GM23248 (cell line): ENCODE data around the gene FABP1. TPM values are rescaled to one million over a fixed set of nuclear protein-coding genes. Genes with fewer than 3 reads are reported as not detected.
A peak's percentile ranks its signal among the peaks of the same experiment; 100 is the strongest.

Experiments
- DNase-seq: peaks from one replicate; pipeline ENCODE4 v3.0.0-alpha.2; 2015
- H2AFZ ChIP-seq: fragments of 200-600 bp; sonication (generic); 2 replicates; pipeline ENCODE4 v1.6.1; 2016; ENCODE audit warnings: antibody characterized with exemption
- H3F3A ChIP-seq: fragments of 200-600 bp; sonication (generic); 2 replicates; pipeline ENCODE4 v1.6.1; 2016; ENCODE audit warnings: mild to moderate bottlenecking, antibody characterized with exemption, mixed run types; ENCODE audit not compliant: insufficient read depth
- H3K27ac ChIP-seq: fragments of 200-600 bp; sonication (generic); 2 replicates; pipeline ENCODE4 v1.5.1; 2016; ENCODE audit warnings: mild to moderate bottlenecking
- H3K27me3 ChIP-seq: fragments of 200-600 bp; sonication (generic); replicated peaks from 2 replicates; pipeline ENCODE4 v1.6.1; 2016; ENCODE audit warnings: mild to moderate bottlenecking; ENCODE audit not compliant: insufficient read depth
- H3K36me3 ChIP-seq: fragments of 200-600 bp; sonication (generic); 2 replicates; pipeline ENCODE4 v1.6.1; 2016; ENCODE audit warnings: low read depth, mild to moderate bottlenecking
- H3K4me1 ChIP-seq: fragments of 200-600 bp; sonication (generic); 2 replicates; pipeline ENCODE4 v1.6.1; 2016; ENCODE audit warnings: mild to moderate bottlenecking; ENCODE audit not compliant: insufficient read depth
- H3K4me2 ChIP-seq: fragments of 200-600 bp; sonication (generic); one replicate; pipeline ENCODE4 v1.6.1; 2016; ENCODE audit warnings: mild to moderate bottlenecking; ENCODE audit not compliant: unreplicated experiment
- H3K4me3 ChIP-seq: fragments of 200-600 bp; sonication (generic); 2 replicates; pipeline ENCODE4 v1.5.1; 2016; ENCODE audit warnings: mild to moderate bottlenecking
- H3K79me2 ChIP-seq: fragments of 200-600 bp; sonication (generic); 2 replicates; pipeline ENCODE4 v1.6.1; 2016; ENCODE audit warnings: mild to moderate bottlenecking; ENCODE audit not compliant: insufficient read depth
- H3K9ac ChIP-seq: fragments of 200-600 bp; sonication (generic); 2 replicates; pipeline ENCODE4 v1.6.1; 2016; ENCODE audit warnings: mild to moderate bottlenecking
- H3K9me2 ChIP-seq: fragments of 200-600 bp; sonication (generic); 2 replicates; pipeline ENCODE4 v1.6.1; 2016; ENCODE audit warnings: mixed run types, mild to moderate bottlenecking, moderate library complexity; ENCODE audit not compliant: insufficient read depth
- H3K9me3 ChIP-seq: fragments of 200-600 bp; sonication (generic); one replicate; pipeline ENCODE4 v1.6.1; 2017; ENCODE audit warnings: low read depth
- H4K20me1 ChIP-seq: fragments of 200-600 bp; sonication (generic); 2 replicates; pipeline ENCODE4 v1.6.0; 2016; ENCODE audit not compliant: insufficient read depth
- EZH2 ChIP-seq: fragments of 200-600 bp; sonication (generic); IDR thresholded peaks from 2 replicates; pipeline ENCODE4 v1.6.1; 2018; ENCODE audit warnings: antibody characterized with exemption, mild to moderate bottlenecking; ENCODE audit not compliant: insufficient read depth, poor library complexity, severe bottlenecking
- EZH2phosphoT487 ChIP-seq: fragments of 200-600 bp; sonication (generic); IDR thresholded peaks from 2 replicates; pipeline ENCODE4 v1.6.1; 2018; ENCODE audit warnings: antibody characterized with exemption, moderate library complexity, mild to moderate bottlenecking, low read depth; ENCODE audit not compliant: insufficient read depth
- WGBS, 2 experiments: methylation state at CpG; one replicate each; pipeline ENCODE4 v1.1.6; 2015 to 2017; ENCODE audit warnings: low lambda C conversion rate in 2 of 2, low coverage in 1 of 2; ENCODE audit errors: missing lambda C conversion rate in 2 of 2; 5-methylcytosine and 5-hydroxymethylcytosine counted together
- in situ Hi-C: fragments of 300-500 bp; cut with MboI; formaldehyde crosslinking; loops from 2 replicates; pipeline ENCODE4 v1.15.0; 2020
- polyA plus RNA-seq: library from polyadenylated mRNA; unstranded; fragments of >200 nt; fragmentation: Nextera tagmentation; extraction: Ambion mirVana; gene quantifications from 2 replicates; pipeline ENCODE4 v1.2.1, GENCODE V29; 2016
- total RNA-seq: library from RNA; depleted of rRNA; stranded (reverse); fragments of >200 nt; shearing (Covaris generic); gene quantifications from 2 replicates; pipeline ENCODE4 v1.2.3, GENCODE V29; 2014

Gene FABP1
- total and polyA plus RNA-seq, 2 experiments from 2014 or later, result not detected

GRCh38 chr2:88159481-88159880, 31.6 kb upstream of the FABP1 start:
- Histone ChIP-seq H4K20me1 (no peaks in the 10 kb centered on the region), H3K27ac (no peak overlapping the region), H3K79me2 (no peaks in the 10 kb centered on the region), H3K36me3 (no peaks in the 10 kb centered on the region), H3K4me3 (peak overlapping the region; percentile 13; the same call in 1 of the 2 replicates), H3K4me2 (no peak overlapping the region), H2AFZ (peak overlapping the region; percentile 46; the same call in 1 of the 2 replicates), H3K27me3 (no peaks in the 10 kb centered on the region; the same call in 1 of the 2 replicates), H3K9ac (no peak overlapping the region), H3K9me3 (no peaks in the 10 kb centered on the region), H3K9me2 (no peaks in the 10 kb centered on the region), H3K4me1 (no peaks in the 10 kb centered on the region), H3F3A (no peaks in the 10 kb centered on the region)
- DNase-seq, result no peak
- TF ChIP-seq EZH2, result no peak
- no peak for TF ChIP-seq EZH2phosphoT487
- WGBS, 2 experiments, result 2 to 11% methylated on average over 3 of the region's 3 CpGs
- in situ Hi-C loops, result loop anchor here (5.0 kb wide), 1 partner anchor 97 kb away; no protein-coding TSS in a partner anchor

GRCh38 chr2:88148929-88149438, 21.1 kb upstream of the FABP1 start:
- H3K4me3 ChIP-seq, result no peak overlapping the region
- H3K79me2 ChIP-seq, result no peaks in the 10 kb centered on the region
- no peaks in the 10 kb centered on the region for H3F3A ChIP-seq
- H3K4me2 ChIP-seq, result no peak overlapping the region
- no peaks in the 10 kb centered on the region for H3K4me1 ChIP-seq
- H3K9me2 ChIP-seq, result no peaks in the 10 kb centered on the region
- in situ Hi-C loops, result no loop called here
- TF ChIP-seq EZH2 (no peak), EZH2phosphoT487 (no peak)
- no peaks in the 10 kb centered on the region for H3K9me3 ChIP-seq
- no peak for DNase-seq
- no peaks in the 10 kb centered on the region for H3K27me3 ChIP-seq
- no peaks in the 10 kb centered on the region for H4K20me1 ChIP-seq
- H2AFZ ChIP-seq, result no peak overlapping the region
- H3K27ac ChIP-seq, result no peak overlapping the region
- H3K36me3 ChIP-seq, result no peaks in the 10 kb centered on the region
- no peak overlapping the region for H3K9ac ChIP-seq

- WGBS, 2 experiments, result 48 to 53% methylated on average over 2 of the region's 2 CpGs
- H3F3A ChIP-seq, result no peaks in the 10 kb centered on the region
- H3K9ac ChIP-seq, result no peak overlapping the region
- no peak overlapping the region for H2AFZ ChIP-seq
- no peak overlapping the region for H3K4me2 ChIP-seq
- in situ Hi-C loops, result no loop called here
- H4K20me1 ChIP-seq, result no peaks in the 10 kb centered on the region
- DNase-seq, result no peak
- no peaks in the 10 kb centered on the region for H3K79me2 ChIP-seq
- no peaks in the 10 kb centered on the region for H3K9me2 ChIP-seq
- no peaks in the 10 kb centered on the region for H3K4me1 ChIP-seq
- H3K27me3 ChIP-seq, result no peaks in the 10 kb centered on the region
- TF ChIP-seq EZH2 (no peak), EZH2phosphoT487 (no peak)
- H3K36me3 ChIP-seq, result no peaks in the 10 kb centered on the region
- H3K27ac ChIP-seq, result no peak overlapping the region
- no peaks in the 10 kb centered on the region for H3K9me3 ChIP-seq
- no peak overlapping the region for H3K4me3 ChIP-seq
Measured at GRCh38 chr2:88147145-88147544, 19.3 kb upstream of the FABP1 start.

DNA sequence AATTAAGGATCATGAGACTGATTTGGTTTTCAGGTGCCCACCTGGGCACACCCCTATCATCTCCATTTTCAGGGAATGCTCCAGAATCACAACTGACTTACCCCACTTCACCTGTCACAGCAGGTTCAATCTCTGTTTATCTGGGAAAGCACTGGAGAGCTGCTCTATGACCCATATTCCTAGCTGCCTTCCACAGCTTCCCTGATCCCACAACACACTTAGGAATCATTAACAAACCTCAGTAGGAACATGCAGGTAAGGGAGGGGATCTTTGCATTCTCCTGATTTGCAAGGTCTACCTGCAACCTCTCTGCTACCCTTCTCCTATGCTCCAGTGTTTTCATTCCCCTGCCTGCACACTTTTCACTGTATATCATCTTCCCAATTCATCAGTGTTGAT, 18.7 kb upstream of the FABP1 start:
- Histone ChIP-seq H3K9ac (no peak overlapping the region), H4K20me1 (no peaks in the 10 kb centered on the region), H2AFZ (no peak overlapping the region), H3K27ac (no peak overlapping the region), H3K4me1 (no peaks in the 10 kb centered on the region), H3K4me3 (no peak overlapping the region), H3K79me2 (no peaks in the 10 kb centered on the region), H3K27me3 (no peaks in the 10 kb centered on the region), H3F3A (no peaks in the 10 kb centered on the region), H3K9me3 (no peaks in the 10 kb centered on the region), H3K36me3 (no peaks in the 10 kb centered on the region), H3K9me2 (no peaks in the 10 kb centered on the region), H3K4me2 (no peak overlapping the region)
- in situ Hi-C loops, result no loop called here
- DNase-seq, result no peak
- TF ChIP-seq EZH2phosphoT487, result no peak
- TF ChIP-seq EZH2, result no peak

DNA sequence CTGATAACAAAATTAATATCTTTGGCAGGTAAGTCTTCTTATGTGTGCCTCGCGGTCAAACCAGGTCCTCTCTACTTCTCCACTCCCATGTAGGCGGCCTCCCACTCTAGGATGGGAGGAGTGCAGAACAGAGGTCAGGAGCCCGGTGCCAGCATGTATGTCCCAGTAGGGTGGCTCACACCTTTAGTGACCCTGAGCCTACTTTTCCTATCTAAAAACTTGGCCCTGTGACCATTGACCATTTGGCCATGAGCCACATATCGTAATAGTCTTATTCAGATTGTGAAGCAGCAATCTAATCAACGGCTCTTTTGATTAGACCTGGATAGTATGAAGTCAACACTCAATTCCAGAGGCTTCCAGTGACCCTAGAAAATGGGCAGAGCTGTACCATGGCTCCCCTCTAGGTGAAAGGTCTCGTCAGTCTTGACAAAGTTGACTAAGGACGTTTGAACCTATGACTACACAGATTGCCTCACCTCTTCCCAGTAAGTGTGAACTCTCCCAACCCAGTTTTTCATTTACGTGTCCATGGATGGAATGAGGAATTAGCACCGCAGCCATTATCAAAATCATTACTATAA, 17.1 kb upstream of the FABP1 start:
- Histone ChIP-seq H3K27me3 (no peaks in the 10 kb centered on the region; the same call in 1 of the 2 replicates), H3K9me2 (no peaks in the 10 kb centered on the region), H3K9ac (no peak overlapping the region), H2AFZ (no peak overlapping the region), H3K36me3 (no peaks in the 10 kb centered on the region), H3K9me3 (no peaks in the 10 kb centered on the region), H3K4me1 (no peaks in the 10 kb centered on the region), H3K4me2 (no peak overlapping the region), H3F3A (no peaks in the 10 kb centered on the region), H3K27ac (no peak overlapping the region), H3K4me3 (no peak overlapping the region), H4K20me1 (no peaks in the 10 kb centered on the region), H3K79me2 (no peaks in the 10 kb centered on the region)
- 56 to 59% methylated on average over 10 of the region's 10 CpGs for WGBS, 2 experiments
- no peak for DNase-seq
- in situ Hi-C loops, result no loop called here
- no peak for TF ChIP-seq EZH2phosphoT487
- no peak for TF ChIP-seq EZH2
